K562 (cell line): ENCODE measurements around the gene LDLRAD1. TPM values are rescaled to one million over a fixed set of nuclear protein-coding genes. Genes with fewer than 3 reads are reported as not detected.

ENCODE experiments used
- BCLAF1 ChIP-seq, 2 experiments: fragments of 450-650 bp in 1 of 2; IDR thresholded peaks; 2 replicates each; pipeline ENCODE4 v1.6.1; 2011 to 2017; ENCODE audit warnings: low read depth in 2 of 2, antibody characterized with exemption in 1 of 2, borderline replicate concordance in 1 of 2, low read length in 1 of 2, mild to moderate bottlenecking in 1 of 2, mixed read lengths in 1 of 2; ENCODE audit not compliant: control insufficient read depth in 1 of 2
- BRCA1 ChIP-seq, 2 experiments: fragments of 450-650 bp in 1 of 2; sonication (generic) in 1 of 2; formaldehyde crosslinking in 1 of 2; IDR thresholded peaks; 2 replicates each; pipeline versions ENCODE4 v1.5.0 to v1.6.1; 2017 to 2020; ENCODE audit warnings: mild to moderate bottlenecking in 1 of 2, missing genetic modification reagents in 1 of 2
- CBFA2T2 ChIP-seq: fragments of 450-650 bp; conservative IDR thresholded peaks from 2 replicates; pipeline ENCODE4 v1.6.1; 2017; ENCODE audit warnings: mild to moderate bottlenecking
- DIDO1 ChIP-seq: fragments of 450-650 bp; IDR thresholded peaks from 2 replicates; pipeline ENCODE4 v1.6.1; 2016; ENCODE audit warnings: low read depth, missing biosample characterization, missing genetic modification characterization
- E2F1 ChIP-seq: sonication (generic); formaldehyde crosslinking; IDR thresholded peaks from 2 replicates; pipeline ENCODE4 v1.8.1; 2023; ENCODE audit warnings: mild to moderate bottlenecking, missing genetic modification reagents, moderate library complexity
- FUS ChIP-seq: fragments of 200-400 bp; formaldehyde crosslinking; optimal IDR thresholded peaks from 2 replicates; pipeline ENCODE3; 2017; ENCODE audit warnings: low read depth, low read length
- HNRNPL ChIP-seq: fragments of 200-400 bp; formaldehyde crosslinking; IDR thresholded peaks from 2 replicates; pipeline ENCODE4 v1.6.1; 2017; ENCODE audit warnings: low read depth, mild to moderate bottlenecking, low read length
- KDM5B ChIP-seq: fragments of 200-600 bp; sonication (generic); IDR thresholded peaks from 2 replicates; pipeline ENCODE4 v1.6.1; 2012; ENCODE audit warnings: low read depth, mild to moderate bottlenecking, moderate library complexity, low read length, control low read depth, inconsistent platforms; ENCODE audit not compliant: insufficient replicate concordance
- MGA ChIP-seq: fragments of 450-650 bp; IDR thresholded peaks from 2 replicates; pipeline ENCODE4 v1.6.1; 2016; ENCODE audit warnings: mild to moderate bottlenecking, moderate library complexity
- NFE2L1 ChIP-seq: fragments of 450-650 bp; IDR thresholded peaks from 2 replicates; pipeline ENCODE4 v1.6.1; 2016; ENCODE audit warnings: missing genetic modification characterization, low read depth, mild to moderate bottlenecking, missing compliant biosample characterization, moderate library complexity, borderline replicate concordance
- PHB ChIP-seq: fragments of 250-450 bp; sonication (Bioruptor Pico); IDR thresholded peaks from 2 replicates; pipeline ENCODE4 v1.5.0; 2021
- ZBED1 ChIP-seq: IDR thresholded peaks from 2 replicates; pipeline ENCODE4 v1.6.1; 2014
- polyA plus RNA-seq, 8 experiments: library from polyadenylated mRNA; depleted of rRNA in 4 of 8; stranded (reverse) in 5 of 8; unstranded in 3 of 8; fragments of >200 nt; fragmentation: Nextera tagmentation in 2 of 8; fragmentation: Illumina TruSeq in 1 of 8; extraction: Ambion mirVana in 2 of 8; extraction: Trizol in 1 of 8; gene quantifications; 2 replicates each; pipeline versions ENCODE4 v1.2.1 to v1.2.3, GENCODE V29; 2011 to 2014; ENCODE audit warnings: inconsistent platforms in 1 of 8, missing spikeins in 1 of 8
- total RNA-seq, 7 experiments: library from RNA; depleted of rRNA in 6 of 7; stranded (reverse); fragments of >200 nt in 6 of 7; fragmentation: Illumina TruSeq in 2 of 7; extraction: Trizol in 2 of 7; gene quantifications; 2 replicates each; pipeline versions ENCODE4 v1.2.1 to v1.2.3, GENCODE V29; 2011 to 2021; ENCODE audit warnings: low replicate concordance in 1 of 7

The LDLRAD1 gene
- total and polyA plus RNA-seq, 9 of the 15 experiments (the other 6 are each of a cell fraction or from before 2014, with no cell fraction given): not detected

GRCh38 chr1:54052431-54052933, 34.5 kb upstream of the LDLRAD1 start (continued):
- TF ChIP-seq MGA (no peak), ZBED1 (no peak), BCLAF1 (IDR thresholded peaks at IDR 0.05; ENCODE audit: borderline replicate concordance in 1 of 2, control insufficient read depth in 1 of 2, low read depth in 2 of 2, low read length in 1 of 2) (no peak), PHB (CRISPR knock-in tag) (no peak), FUS (no peak), E2F1 (CRISPR knock-in tag) (no peak), BRCA1 (IDR thresholded peaks at IDR 0.05) (no peak), BRCA1 (CRISPR knock-in tag; IDR thresholded peaks at IDR 0.05) (no peak), NFE2L1 (tag) (no peak), KDM5B (no peak), CBFA2T2 (no peak), DIDO1 (tag) (no peak), HNRNPL (no peak)
